SK-N-MC (cell line): Measurements from ENCODE around the gene ARID4B.

Experiments used
- EZH2 ChIP-seq: fragments of 200-600 bp; sonication (generic); IDR thresholded peaks from one replicate; pipeline ENCODE4 v1.6.1; 2017; ENCODE audit warnings: antibody characterized with exemption
- POLR2AphosphoS5 ChIP-seq: IDR thresholded peaks from 2 replicates; pipeline ENCODE4 v1.6.1; 2012; ENCODE audit warnings: mild to moderate bottlenecking, low read depth, low read length, borderline replicate concordance

- TF ChIP-seq EZH2 (no peak), POLR2AphosphoS5 (no peak)
Observed at GRCh38 chr1:235292790-235293189, 35.2 kb downstream of the ARID4B start.
